GM18909 (cell line): ENCODE data around the gene ACKR3.
A peak's percentile ranks its signal among the peaks of the same experiment; 100 is the strongest.

Source experiments
- ATAC-seq: cut with Tn5 transposase; IDR thresholded peaks from one replicate; pipeline ENCODE4 v1.9.1; 2021; ENCODE audit warnings: mild to moderate bottlenecking; ENCODE audit not compliant: unreplicated experiment, poor library complexity

The ACKR3 gene

DNA sequence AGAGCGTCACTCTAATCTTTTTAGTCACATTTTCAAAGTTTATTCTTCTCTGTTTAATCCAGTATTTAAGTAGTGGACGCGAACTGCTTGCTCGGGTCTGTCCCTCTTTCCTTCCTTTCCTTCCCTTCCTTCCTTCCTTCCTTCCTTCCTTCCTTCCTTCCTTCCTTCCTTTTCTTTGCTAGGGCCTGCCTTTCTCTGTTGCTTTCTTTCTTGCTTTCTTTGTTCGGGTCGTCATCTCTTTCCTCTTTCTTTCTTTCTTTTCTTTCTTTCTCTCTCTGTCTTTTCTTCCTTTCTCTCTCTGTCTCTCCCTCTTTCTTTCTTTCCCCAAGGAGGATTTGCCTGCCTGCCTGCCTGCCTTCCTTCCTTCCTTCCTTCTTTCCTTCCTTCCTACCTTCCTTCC is 3.0 kb upstream of the ACKR3 start:
- no peak for ATAC-seq

DNA sequence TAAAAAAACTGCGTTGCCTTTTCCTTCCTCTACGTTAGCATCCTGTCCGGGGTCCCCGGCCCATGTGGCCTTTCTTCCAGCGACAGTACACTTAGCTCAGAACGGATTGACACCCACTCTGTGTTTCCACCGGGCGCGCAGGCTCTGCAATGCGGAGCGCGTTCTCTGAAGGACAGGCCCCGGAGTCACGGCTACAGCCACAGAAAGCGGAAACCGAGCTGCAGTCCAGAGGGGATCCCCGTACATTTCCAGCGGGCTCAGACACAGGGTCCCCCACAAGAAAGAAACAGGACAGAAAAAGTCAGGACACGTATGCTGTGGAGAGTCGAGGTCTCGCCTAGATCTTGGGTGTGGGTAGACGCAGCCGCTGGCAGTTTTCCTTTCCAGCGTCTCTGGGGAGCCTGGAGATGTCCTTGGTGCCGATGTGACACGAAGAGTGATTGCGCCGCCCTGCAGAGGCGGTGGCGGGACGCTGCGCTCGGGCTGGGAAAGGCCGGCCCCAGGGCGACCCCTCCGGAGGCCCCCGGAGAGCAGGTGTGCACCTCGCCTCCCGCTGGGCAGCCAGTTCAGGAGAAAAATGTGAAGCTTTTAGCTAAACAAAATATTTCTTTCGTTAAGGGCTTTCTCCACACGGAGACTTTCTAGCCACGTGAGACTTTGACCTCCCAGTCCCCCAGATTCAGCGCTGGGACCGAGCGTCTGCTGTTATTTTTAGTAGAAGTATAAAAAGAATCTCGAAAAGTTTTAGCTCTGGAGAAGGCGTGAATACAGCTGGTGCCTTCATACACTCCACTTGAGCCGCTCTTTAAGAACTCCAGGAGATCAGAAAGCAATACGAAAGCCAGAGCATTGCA is 1.3 kb upstream of the ACKR3 start:
- peak; percentile 39 for ATAC-seq

DNA sequence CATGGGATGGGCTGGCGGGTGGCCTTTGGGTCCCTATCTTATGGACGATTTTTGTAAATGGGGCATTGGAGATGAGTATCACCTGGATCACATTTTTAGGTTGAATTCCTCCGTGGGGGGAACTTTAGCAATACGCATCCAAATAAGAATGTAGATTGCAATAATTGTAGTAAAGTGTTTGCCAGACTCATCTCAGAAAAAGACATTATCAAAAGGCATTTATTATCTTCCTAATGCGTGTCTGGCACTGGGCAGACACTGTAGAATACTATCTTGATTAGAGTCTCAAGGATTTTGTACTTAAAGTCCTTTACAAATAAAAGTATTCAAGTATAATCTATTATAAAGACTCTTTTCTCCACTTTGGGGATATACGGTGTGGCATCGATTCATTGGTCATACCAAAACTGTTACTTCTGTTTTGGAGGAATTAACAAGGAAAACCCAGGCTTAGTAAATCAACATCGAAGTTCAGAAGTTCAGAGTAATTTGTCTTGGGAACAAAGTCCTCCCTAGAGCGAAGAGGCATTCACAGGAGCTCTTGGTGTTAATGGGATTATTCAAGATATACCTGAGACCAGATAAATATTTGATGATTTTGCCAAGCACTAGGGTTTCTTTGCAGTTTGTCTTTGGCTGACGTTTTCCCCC is 578 bp upstream of the ACKR3 start:
- no peak for ATAC-seq

DNA sequence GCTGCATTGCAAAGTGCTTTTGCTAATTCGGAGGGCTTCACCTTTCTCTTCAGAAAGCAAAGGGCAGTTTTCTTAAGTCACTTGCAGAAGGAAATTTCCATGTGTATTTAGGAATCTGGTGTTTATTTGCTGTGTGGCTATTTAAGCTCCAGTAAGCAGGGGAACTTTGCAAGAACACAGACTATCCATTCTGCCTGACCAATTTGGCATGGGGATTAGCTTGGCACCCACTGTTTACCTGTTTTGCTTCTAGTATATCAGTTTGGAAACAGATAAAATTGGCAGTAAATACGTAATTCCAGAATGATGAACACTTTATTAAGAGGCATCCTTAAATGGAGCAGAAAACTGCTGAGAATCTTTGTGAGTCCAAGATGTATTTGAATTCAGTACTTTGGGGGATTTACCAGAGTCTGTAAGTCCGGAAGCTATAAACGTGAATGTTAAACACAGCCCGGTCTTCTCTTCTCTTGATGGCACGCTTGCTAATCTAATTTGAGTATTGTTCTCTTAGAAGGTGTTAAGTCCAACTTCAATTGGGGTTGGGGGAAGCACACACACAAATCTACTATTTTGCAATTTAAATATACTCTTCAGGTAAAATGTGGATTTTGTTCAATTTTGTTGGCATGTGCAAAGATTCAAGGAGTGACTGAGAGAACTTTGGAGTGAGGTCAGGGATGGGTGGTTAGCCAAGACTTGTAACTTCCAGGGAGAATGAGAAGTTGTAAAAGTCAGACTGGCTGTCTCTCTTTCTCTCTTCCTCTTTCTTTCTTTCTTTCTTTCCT is 650 bp downstream of the ACKR3 start:
- no peak for ATAC-seq

- ATAC-seq: no peak
These were observed 1.5 kb downstream of the ACKR3 start for GRCh38 chr2:236571145-236571544.

DNA sequence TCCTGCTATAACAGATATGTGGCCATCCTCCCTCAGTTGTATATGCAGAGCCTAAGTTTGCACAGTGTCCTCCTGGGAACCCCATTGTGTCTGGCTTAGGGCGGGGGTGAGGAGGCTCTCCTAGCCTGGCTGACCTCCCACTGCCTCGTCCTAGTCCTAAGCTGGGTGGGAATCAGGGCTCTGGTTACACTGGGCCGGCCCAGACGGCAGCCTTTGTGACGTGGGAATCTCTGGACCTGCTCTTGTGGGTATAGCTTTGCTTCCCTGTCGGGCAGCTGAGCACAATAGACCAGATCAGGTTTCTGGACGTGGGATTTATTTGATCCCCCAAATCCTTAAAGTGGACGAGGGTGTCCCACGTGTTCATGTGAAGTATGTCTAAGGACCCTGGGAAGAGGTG is 2.9 kb downstream of the ACKR3 start:
- no peak for ATAC-seq

- no peak for ATAC-seq
These were observed 3.7 kb downstream of the ACKR3 start for GRCh38 chr2:236573066-236573929.

- no peak for ATAC-seq
These were observed 4.4 kb downstream of the ACKR3 start for GRCh38 chr2:236574000-236574399.

DNA sequence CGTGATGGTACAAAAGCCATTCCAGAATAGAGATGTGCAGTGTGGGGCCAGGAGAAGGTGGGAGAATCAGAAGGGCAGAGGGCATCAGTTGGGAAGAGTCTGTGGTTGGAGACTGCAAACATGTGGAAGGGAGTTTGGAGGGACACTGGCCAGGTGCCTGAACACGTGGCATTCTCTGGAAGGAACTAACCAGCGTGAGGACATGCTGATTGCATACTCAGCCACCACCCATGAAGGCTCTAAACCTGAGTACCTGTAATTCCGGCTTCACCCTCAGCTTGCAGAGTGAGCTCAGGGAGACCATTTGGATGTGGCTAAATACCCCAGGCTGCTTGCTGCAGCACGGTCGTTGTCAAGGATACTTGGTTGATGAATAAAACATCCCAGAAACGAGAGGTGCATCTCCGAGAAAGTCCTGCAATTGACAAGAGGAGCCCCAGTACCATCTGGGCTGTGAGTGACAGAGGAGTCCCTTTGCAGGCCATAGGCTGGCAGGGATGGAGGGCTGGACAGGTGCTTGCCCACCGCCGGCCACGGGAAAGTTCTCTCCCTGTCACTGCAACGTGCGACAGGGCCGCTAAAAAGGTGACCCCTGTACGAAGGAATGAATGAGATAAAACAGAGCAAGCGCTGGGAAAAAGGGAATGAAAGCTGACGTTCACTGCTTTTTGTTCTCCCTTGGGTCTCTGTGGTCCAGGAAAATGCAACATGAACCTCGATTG is 5.0 kb downstream of the ACKR3 start:
- ATAC-seq: no peak

DNA sequence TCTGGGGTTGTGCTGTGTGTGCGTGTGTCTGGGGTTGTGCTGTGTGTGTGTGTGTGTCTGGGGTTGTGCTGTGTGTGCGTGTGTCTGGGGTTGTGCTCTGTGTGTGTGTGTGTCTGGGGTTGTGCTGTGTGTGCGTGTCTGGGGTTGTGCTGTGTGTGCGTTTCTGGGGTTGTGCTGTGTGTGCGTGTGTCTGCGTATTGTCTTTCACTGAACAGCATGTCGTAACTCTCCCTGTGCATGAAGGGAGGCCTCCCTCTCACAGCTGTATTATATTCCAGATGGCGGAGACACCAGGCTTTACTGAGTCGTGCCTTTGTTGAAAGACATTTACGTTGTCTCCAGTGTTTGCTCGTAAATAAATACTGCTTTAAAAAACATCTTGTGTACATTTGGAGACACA is 5.9 kb downstream of the ACKR3 start:
- no peak for ATAC-seq

- no peak for ATAC-seq
These were observed 6.5 kb downstream of the ACKR3 start for GRCh38 chr2:236576087-236576486.

DNA sequence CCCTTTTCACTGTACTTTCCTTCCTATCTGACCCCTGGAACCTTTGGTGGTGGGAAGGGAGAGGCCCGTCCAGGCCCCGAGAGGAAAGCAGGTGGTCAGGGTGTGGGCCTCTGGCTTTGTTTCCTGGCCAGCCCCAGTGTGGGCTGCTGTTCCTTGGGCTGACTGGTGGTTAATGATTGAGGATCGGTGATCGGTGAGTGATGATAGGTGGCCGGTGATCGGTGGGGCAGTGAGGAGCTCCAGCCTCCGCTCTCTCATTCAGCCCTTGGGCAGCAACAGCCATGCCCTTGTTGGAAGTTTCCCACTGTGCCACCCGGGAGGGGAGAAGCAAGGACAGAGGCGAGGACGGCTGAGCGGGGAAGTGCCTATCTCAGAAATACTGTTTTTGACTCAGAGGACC is 7.3 kb downstream of the ACKR3 start:
- ATAC-seq: no peak

DNA sequence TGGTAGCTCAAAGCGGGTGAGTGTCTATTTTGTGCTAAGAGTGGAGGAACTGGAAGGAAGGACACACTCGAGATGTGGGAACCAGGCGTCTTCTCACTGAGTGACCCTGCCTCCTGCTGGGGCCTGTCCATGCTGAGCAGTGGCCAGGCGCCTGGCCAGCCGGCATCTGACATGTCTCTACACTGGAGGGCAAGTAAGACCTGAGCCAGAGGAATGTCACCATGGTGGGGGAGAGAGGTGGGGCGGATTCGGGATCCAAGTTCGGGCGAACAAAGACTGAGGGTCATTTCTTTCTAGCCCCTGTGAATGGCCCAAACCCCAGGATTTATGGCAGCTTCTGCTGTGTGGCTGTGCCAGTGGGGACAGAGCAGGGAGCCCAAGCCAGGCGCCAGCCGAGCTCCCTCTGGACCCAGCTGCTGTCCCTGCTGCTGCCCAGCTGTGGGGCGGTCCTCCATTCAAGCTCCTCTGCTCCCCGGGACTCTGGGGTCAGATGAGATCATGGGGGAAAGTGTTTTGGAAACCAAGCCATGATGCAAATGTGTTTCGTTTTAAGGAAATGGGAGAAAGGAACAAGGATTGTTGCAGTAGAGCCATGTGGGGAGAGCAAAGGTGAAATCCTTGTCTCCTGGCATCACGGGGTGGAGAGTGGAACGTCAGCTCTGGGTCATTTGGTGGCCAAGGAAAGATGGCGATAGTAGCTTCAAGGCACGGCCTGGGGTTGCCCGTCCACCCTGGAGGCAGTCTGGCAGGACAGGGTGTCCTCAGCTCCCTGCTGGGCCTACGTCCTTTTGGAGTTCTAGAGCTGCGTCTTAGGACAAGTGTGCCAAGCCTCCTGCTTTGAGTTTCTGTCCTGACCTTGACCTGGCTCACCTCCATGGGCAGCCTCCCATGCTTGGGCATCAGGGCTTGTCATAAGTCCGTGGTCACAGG is 8.1 kb downstream of the ACKR3 start:
- no peak for ATAC-seq

DNA sequence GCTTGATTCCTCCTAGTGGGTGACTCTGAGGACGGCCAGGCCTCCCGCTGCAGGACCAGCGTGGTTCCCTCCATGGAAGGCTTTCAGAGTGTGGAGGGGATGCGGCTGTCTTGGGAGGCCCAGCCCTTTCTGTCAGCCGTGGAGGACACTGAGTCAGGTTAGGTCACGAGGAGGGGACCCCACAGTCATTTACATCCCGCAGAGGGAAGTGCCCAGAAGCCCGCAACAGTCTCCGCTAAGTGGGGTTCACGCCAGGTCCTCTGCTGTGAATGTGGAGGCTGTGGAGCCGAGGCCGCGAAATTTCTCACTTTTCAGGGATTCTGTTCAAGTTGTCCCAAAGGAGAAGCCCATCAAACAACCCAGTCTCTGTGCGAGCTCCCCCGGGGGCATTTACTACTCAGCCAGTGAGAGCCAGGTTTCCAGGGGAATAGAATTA is 8.8 kb downstream of the ACKR3 start:
- ATAC-seq: no peak

DNA sequence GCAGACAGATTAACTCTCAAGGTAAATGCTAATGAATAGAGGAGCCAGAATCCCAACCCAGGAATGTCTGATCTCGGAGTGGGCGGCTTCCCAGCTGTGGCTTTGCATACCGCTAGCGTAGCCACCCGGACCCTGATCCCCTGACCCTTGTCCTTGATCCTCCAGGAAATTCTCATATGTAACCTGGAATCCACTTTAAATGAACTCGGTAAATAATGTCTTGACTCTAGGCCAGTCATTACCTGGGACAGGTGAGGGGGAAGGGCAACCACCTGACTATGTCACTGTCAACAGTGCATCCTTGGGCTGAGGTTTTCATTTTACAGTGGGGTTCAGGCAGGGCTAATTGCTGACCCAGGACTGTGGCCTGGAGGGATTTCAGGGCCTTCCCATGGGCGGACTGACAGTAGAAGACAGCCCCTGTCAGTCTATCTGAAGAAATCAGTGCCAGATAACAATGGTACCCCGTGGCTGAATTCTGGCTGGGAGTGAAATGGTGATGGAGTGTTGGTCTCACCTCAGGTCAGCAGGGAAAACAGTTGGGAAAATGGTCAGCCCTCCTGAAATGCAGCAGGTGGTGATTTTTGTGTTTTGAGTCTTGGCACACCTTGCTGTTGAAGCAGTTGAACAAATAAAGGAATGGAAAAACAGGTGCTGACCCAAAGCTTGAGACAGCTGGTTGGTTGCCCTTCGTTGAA is 9.6 kb downstream of the ACKR3 start:
- no peak for ATAC-seq

- no peak for ATAC-seq
These were observed 10.2 kb downstream of the ACKR3 start for GRCh38 chr2:236579746-236580315.

DNA sequence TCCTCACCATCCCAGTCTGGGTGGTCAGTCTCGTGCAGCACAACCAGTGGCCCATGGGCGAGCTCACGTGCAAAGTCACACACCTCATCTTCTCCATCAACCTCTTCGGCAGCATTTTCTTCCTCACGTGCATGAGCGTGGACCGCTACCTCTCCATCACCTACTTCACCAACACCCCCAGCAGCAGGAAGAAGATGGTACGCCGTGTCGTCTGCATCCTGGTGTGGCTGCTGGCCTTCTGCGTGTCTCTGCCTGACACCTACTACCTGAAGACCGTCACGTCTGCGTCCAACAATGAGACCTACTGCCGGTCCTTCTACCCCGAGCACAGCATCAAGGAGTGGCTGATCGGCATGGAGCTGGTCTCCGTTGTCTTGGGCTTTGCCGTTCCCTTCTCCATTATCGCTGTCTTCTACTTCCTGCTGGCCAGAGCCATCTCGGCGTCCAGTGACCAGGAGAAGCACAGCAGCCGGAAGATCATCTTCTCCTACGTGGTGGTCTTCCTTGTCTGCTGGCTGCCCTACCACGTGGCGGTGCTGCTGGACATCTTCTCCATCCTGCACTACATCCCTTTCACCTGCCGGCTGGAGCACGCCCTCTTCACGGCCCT is 11.2 kb downstream of the ACKR3 start:
- no peak for ATAC-seq
